ENCODE data around the gene TNS1.

The TNS1 gene

DNA sequence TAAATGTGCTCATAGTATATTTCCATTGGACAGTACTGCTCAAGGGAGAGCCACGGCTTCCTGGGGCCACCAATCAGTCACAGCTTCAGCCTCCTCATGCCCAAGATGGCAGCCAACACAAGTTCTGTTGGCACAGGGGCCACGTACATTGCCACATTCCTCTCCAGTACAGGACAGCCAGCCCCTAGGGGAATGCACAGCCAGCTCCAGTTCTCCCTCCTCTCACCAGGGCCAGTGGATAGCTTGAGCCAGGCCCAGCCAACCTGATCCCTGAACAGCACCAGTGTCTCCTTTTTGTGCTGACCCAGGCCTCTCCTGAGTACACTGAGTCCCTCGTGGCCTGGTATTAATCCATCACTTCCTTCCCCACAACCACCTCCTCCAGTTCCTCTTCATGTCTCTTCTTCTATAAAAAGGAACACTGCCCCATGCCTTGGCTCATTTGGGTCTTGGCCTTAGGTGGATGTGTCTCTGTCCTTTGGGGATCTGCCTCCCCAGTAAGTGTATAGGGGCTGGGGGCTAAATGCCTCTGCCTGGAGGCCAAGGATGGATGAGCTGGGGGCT is 168.7 kb downstream of the TNS1 start:
- no peak overlapping the region for H3K4me3 ChIP-seq (ENCODE audit: low read length)
- no peaks in the 10 kb centered on the region for H3F3A ChIP-seq (ENCODE audit: insufficient read depth, low read length)
- no peaks in the 10 kb centered on the region for H3K79me2 ChIP-seq (ENCODE audit: low read length)
- no peaks in the 10 kb centered on the region for H3K9me2 ChIP-seq (replicated peaks; ENCODE audit: insufficient read depth, low read length)
- TF ChIP-seq, protein P1, sequence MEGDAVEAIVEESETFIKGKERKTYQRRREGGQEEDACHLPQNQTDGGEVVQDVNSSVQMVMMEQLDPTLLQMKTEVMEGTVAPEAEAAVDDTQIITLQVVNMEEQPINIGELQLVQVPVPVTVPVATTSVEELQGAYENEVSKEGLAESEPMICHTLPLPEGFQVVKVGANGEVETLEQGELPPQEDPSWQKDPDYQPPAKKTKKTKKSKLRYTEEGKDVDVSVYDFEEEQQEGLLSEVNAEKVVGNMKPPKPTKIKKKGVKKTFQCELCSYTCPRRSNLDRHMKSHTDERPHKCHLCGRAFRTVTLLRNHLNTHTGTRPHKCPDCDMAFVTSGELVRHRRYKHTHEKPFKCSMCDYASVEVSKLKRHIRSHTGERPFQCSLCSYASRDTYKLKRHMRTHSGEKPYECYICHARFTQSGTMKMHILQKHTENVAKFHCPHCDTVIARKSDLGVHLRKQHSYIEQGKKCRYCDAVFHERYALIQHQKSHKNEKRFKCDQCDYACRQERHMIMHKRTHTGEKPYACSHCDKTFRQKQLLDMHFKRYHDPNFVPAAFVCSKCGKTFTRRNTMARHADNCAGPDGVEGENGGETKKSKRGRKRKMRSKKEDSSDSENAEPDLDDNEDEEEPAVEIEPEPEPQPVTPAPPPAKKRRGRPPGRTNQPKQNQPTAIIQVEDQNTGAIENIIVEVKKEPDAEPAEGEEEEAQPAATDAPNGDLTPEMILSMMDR (IDR thresholded peaks at IDR 0.05; ENCODE audit: low read length), result no peak
- TF ChIP-seq EZH2 (optimal IDR thresholded peaks at IDR 0.05; ENCODE audit: low read depth, low read length), result no peak
- no peak for TF ChIP-seq EZH2phosphoT487 (IDR thresholded peaks at IDR 0.05; ENCODE audit: low read length)
- H2AFZ ChIP-seq (ENCODE audit: low read length), result no peak overlapping the region
- no peaks in the 10 kb centered on the region for H3K36me3 ChIP-seq (replicated peaks; ENCODE audit: insufficient read depth, low read length)
- no peak overlapping the region for H3K4me2 ChIP-seq (ENCODE audit: low read depth, low read length)
- DNase-seq, result no peak
- H3K9me3 ChIP-seq (replicated peaks; ENCODE audit: insufficient read depth, low read length), result no peaks in the 10 kb centered on the region
- H4K20me1 ChIP-seq (ENCODE audit: insufficient read depth, low read length), result no peaks in the 10 kb centered on the region
- H3K4me1 ChIP-seq (ENCODE audit: low read length), result no peaks in the 10 kb centered on the region
- no peak overlapping the region for H3K27ac ChIP-seq (ENCODE audit: low read length)
- H3K9ac ChIP-seq (ENCODE audit: low read length), result no peak overlapping the region
- no peaks in the 10 kb centered on the region; the same call in 1 of the 2 replicates for H3K27me3 ChIP-seq (replicated peaks; ENCODE audit: insufficient read depth, low read length)

DNA sequence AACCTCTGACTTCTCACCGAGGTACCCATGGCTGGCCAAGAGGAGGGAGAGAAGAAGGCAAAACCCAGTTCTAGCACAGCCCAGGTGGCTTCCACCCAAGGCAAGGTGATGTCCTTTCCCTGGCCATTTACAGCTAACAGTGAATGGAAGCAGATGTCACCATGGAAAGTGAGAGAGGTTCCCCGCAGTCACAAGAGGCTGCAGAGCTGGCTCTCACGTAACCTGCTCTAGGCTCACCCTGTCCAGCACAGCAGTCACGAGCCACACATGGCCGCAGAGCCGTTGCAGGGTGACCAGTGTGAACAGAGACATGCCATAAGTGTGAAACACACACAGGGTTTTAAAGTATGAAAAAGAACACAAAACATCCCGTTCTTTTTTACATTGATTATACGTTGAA is 169.4 kb downstream of the TNS1 start:
- Histone ChIP-seq H3K27ac (ENCODE audit: low read length) (no peak overlapping the region), H3F3A (ENCODE audit: insufficient read depth, low read length) (no peaks in the 10 kb centered on the region), H4K20me1 (ENCODE audit: insufficient read depth, low read length) (no peaks in the 10 kb centered on the region), H3K27me3 (replicated peaks; ENCODE audit: insufficient read depth, low read length) (no peaks in the 10 kb centered on the region; the same call in 1 of the 2 replicates), H3K9me2 (replicated peaks; ENCODE audit: insufficient read depth, low read length) (no peaks in the 10 kb centered on the region), H3K79me2 (ENCODE audit: low read length) (no peaks in the 10 kb centered on the region), H3K36me3 (replicated peaks; ENCODE audit: insufficient read depth, low read length) (no peaks in the 10 kb centered on the region), H3K9ac (ENCODE audit: low read length) (no peak overlapping the region), H2AFZ (ENCODE audit: low read length) (no peak overlapping the region), H3K4me2 (ENCODE audit: low read depth, low read length) (no peak overlapping the region), H3K9me3 (replicated peaks; ENCODE audit: insufficient read depth, low read length) (no peaks in the 10 kb centered on the region), H3K4me1 (ENCODE audit: low read length) (no peaks in the 10 kb centered on the region), H3K4me3 (ENCODE audit: low read length) (no peak overlapping the region)
- TF ChIP-seq EZH2 (optimal IDR thresholded peaks at IDR 0.05; ENCODE audit: low read depth, low read length) (no peak), EZH2phosphoT487 (IDR thresholded peaks at IDR 0.05; ENCODE audit: low read length) (no peak)
- TF ChIP-seq, protein P1 (IDR thresholded peaks at IDR 0.05; ENCODE audit: low read length), result no peak
- no peak for DNase-seq

DNA sequence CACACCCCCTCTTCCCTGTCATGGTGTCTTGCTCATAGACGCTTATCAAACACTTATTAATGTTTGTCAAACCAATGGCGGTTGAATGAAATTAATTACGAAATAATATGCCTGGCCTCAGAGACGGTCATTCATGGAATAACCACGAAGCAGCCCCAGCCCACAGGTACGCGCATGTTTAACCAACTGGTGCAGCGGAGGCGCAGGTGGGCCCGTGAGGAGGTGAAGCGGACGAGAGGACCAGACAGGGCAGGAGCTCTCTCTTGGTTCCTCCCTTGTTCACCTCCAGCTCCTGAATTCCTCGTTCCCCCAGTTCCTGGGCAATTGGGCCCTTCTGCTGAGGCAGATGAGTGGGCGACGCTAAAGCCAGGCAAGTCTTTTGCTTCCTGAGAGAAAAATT is 169.8 kb downstream of the TNS1 start:
- Histone ChIP-seq H3K4me2 (ENCODE audit: low read depth, low read length) (no peak overlapping the region), H4K20me1 (ENCODE audit: insufficient read depth, low read length) (no peaks in the 10 kb centered on the region), H3K79me2 (ENCODE audit: low read length) (no peaks in the 10 kb centered on the region)

More for the DNA sequence above, 169.8 kb downstream of the TNS1 start:
- H3K27me3 ChIP-seq (replicated peaks; ENCODE audit: insufficient read depth, low read length), result no peaks in the 10 kb centered on the region; the same call in 1 of the 2 replicates
- no peak overlapping the region for H3K9ac ChIP-seq (ENCODE audit: low read length)
- H3F3A ChIP-seq (ENCODE audit: insufficient read depth, low read length), result no peaks in the 10 kb centered on the region
- TF ChIP-seq EZH2 (optimal IDR thresholded peaks at IDR 0.05; ENCODE audit: low read depth, low read length) (no peak), EZH2phosphoT487 (IDR thresholded peaks at IDR 0.05; ENCODE audit: low read length) (no peak)
- TF ChIP-seq, protein P1 (IDR thresholded peaks at IDR 0.05; ENCODE audit: low read length), result no peak
- no peaks in the 10 kb centered on the region for H3K9me2 ChIP-seq (replicated peaks; ENCODE audit: insufficient read depth, low read length)
- no peaks in the 10 kb centered on the region for H3K9me3 ChIP-seq (replicated peaks; ENCODE audit: insufficient read depth, low read length)
- no peaks in the 10 kb centered on the region for H3K36me3 ChIP-seq (replicated peaks; ENCODE audit: insufficient read depth, low read length)
- H2AFZ ChIP-seq (ENCODE audit: low read length), result no peak overlapping the region
- H3K27ac ChIP-seq (ENCODE audit: low read length), result no peak overlapping the region
- H3K4me3 ChIP-seq (ENCODE audit: low read length), result no peak overlapping the region
- no peaks in the 10 kb centered on the region for H3K4me1 ChIP-seq (ENCODE audit: low read length)
- no peak for DNase-seq

All from MM.1S (cell line).